Gastrocnemius medialis (tissue), 4 donors: ENCODE data around the gene VKORC1L1.
"Not testable (repeated sequence)": the region's sequence is repeated elsewhere in the genome, so short reads cannot be mapped to it uniquely, and the experiment has no call there.

Source experiments
- CTCF ChIP-seq, 5 experiments: fragments of 450-650 bp in 3 of 5; fragments of 200-600 bp in 2 of 5; sonication (generic) in 2 of 5; IDR thresholded peaks in 4 of 5; conservative IDR thresholded peaks in 1 of 5; 1 replicate in 4 of 5; 2 replicates in 1 of 5; pipeline ENCODE4 v1.5.1; 2016 to 2019; ENCODE audit warnings: antibody characterized with exemption in 5 of 5, mild to moderate bottlenecking in 3 of 5, moderate library complexity in 3 of 5
- POLR2A ChIP-seq, 2 donors: fragments of 450-650 bp; IDR thresholded peaks; one replicate each; pipeline ENCODE4 v1.6.1; 2017; ENCODE audit warnings: antibody characterized with exemption in 2 of 2, mild to moderate bottlenecking in 2 of 2, moderate library complexity in 2 of 2

- TF ChIP-seq CTCF (IDR thresholded peaks at IDR 0.05 in 4 of 5, conservative IDR thresholded peaks at IDR 0.05 in 1 of 5); POLR2A (IDR thresholded peaks at IDR 0.05): not testable (repeated sequence)
Measured at GRCh38 chr7:65885533-65885932, 12.7 kb downstream of the VKORC1L1 start.
